Kidney (tissue), 14 donors: Measurements from ENCODE around the gene DEK. TPM values are rescaled to one million over a fixed set of nuclear protein-coding genes. Genes with fewer than 3 reads are reported as not detected.

ENCODE experiments used
- DNase-seq, 5 donors: peaks; one replicate each; pipeline ENCODE4 v3.0.0-alpha.2; 2013 to 2020
- FAIRE-seq: peaks from 2 replicates; lab custom pipeline; 2012; peaks lifted over from hg19 to GRCh38; lab: Jason Lieb, UNC
- H3K27ac ChIP-seq, 2 donors: one replicate each; pipeline ENCODE4 v1.7.0; 2013; ENCODE audit warnings: low read depth in 2 of 2, low read length in 2 of 2, inconsistent platforms in 1 of 2
- H3K27me3 ChIP-seq: one replicate; pipeline ENCODE4 v1.7.1; 2013; ENCODE audit warnings: low read length, inconsistent platforms; ENCODE audit not compliant: control insufficient read depth, insufficient read depth
- H3K36me3 ChIP-seq, 3 donors: one replicate each; pipeline versions ENCODE4 v1.7.0 to v1.7.1; 2013; ENCODE audit warnings: low read length in 3 of 3, control low read depth in 1 of 3, inconsistent platforms in 1 of 3; ENCODE audit not compliant: insufficient read depth in 3 of 3, control insufficient read depth in 2 of 3
- H3K4me1 ChIP-seq, 3 donors: one replicate each; pipeline versions ENCODE4 v1.7.0 to v1.7.1; 2013; ENCODE audit warnings: low read length in 3 of 3, inconsistent platforms in 1 of 3, low read depth in 1 of 3; ENCODE audit not compliant: control insufficient read depth in 2 of 3, insufficient read depth in 2 of 3
- H3K4me3 ChIP-seq, 3 donors: one replicate each; pipeline versions ENCODE4 v1.7.0 to v1.8.1; 2013; ENCODE audit warnings: low read length in 3 of 3, control low read depth in 1 of 3, inconsistent platforms in 1 of 3
- H3K9ac ChIP-seq, 3 donors: one replicate each; pipeline versions ENCODE4 v1.7.0 to v1.7.1; 2013; ENCODE audit warnings: low read length in 3 of 3, control low read depth in 1 of 3, inconsistent platforms in 1 of 3
- H3K9me3 ChIP-seq, 3 donors: one replicate each; pipeline versions ENCODE4 v1.7.0 to v1.7.1; 2013; ENCODE audit warnings: low read length in 3 of 3, control low read depth in 1 of 3, inconsistent platforms in 1 of 3; ENCODE audit not compliant: control insufficient read depth in 2 of 3, insufficient read depth in 1 of 3
- CTCF ChIP-seq: IDR thresholded peaks from 3 replicates; pipeline ENCODE4 v1.5.1; 2012; ENCODE audit warnings: mild to moderate bottlenecking, moderate library complexity, borderline replicate concordance; ENCODE audit not compliant: insufficient read depth; ENCODE audit errors: extremely low read depth
- intact Hi-C: fragments of 100-400 bp; cut with DNase I; formaldehyde crosslinking; loops from one replicate; pipeline ENCODE4 v1.11.1; 2022
- polyA plus RNA-seq: library from polyadenylated mRNA; stranded (reverse); fragments of 350-450 nt; fragmentation: Illumina TruSeq; extraction: RNeasy Lipid Tissue Mini Kit (QIAGEN cat#74804); gene quantifications from one replicate; pipeline ENCODE4 v1.2.3, GENCODE V29; 2014; ENCODE audit warnings: low read depth, low replicate concordance; ENCODE audit not compliant: insufficient read depth
- total RNA-seq: library from RNA; stranded (reverse); fragmentation: NEBNext Ultra II Directional; extraction: Animal tissue kit (Norgen Biotek cat#: 25700); gene quantifications from one replicate; pipeline ENCODE4 v1.2.1, GENCODE V29; 2021
- donor health status: control.
- donor health status: control.
- donor health status: control.
- donor health status: control.
- donor health status: control.
- donor health status: DM: yes; HTN: yes; CAD: no.
- donor health status: Normal renal cell carcinoma (clear cell type).

Gene DEK
- total and polyA plus RNA-seq, 2 donors from 2014 or later: 23.7 to 67.2 TPM

DNA sequence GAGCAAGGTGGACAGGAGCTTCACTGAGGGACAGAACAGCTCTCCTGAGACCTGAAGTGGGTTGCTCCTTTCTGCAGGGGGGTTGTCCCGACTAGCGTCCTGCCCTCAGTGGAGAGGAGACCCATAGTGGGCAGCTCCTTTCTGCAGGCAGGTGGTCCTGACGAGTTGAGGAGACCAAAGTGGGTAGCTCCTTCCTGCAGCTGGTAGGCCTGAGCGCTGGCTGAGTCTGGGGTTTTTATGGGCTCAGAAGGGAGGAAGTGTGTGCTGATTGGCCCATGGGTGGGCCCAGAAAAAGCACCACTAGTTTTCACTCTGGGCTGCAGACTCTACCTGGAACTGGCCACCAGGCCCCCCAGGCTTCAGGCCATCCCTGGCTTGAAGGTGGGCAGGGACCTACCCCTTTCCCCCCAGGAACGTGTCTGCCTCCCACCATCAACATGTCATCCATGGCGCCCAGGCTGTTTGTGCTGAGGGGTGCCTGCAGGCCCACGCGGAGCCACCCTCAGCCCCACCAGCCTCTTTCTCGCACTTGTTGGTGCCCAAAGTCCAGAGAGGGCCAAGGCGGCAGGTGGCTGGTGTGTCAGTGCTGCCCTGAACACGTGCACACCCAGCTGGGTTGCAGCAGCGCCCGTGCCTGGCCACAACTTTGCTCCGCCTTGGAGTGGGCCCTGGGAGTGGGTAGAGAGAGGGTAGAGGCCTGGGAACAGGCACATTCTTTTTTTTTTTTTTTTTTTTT lies 1.6 kb upstream of the DEK start:
- FAIRE-seq: no peak
- no peak for TF ChIP-seq CTCF
- DNase-seq: peak in 2 of 5 donors; percentile 55 to 71

DNA sequence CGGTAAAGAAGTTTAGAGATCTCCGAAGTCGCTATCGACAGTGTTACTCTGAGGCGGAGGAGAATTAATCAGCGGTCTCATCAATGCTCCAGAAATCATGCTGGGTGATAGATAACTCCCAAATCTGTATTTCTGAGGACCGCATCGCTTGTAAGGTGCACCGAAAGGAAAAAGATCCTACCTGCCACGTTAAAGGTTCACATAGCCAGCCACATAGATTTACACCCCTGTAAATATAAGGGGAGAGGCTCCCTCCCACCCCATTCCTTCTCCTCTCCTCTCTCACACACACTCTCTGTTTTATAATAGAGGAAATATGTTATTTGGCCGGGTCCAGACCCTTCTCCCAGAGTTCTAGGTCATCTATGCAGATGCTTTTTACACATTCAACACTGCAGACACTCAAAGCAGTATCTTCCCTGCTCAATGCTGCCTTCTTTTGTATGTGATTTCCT lies 620 bp upstream of the DEK start:
- peak overlapping the region; percentile 67 to 83 (median 68) for H3K4me3 ChIP-seq
- no peaks in the 10 kb centered on the region for H3K36me3 ChIP-seq
- peaks cover 0 to 9% (median 3%) of the 10 kb centered on the region in 3 donors for H3K4me1 ChIP-seq
- peak overlapping the region; percentile 41 to 89 (median 67) for H3K9ac ChIP-seq
- FAIRE-seq (no peak), DNase-seq (no peak)
- no peaks in the 10 kb centered on the region for H3K9me3 ChIP-seq
- no peak for TF ChIP-seq CTCF
- H3K27me3 ChIP-seq: no peaks in the 10 kb centered on the region
- peak overlapping the region; percentile 23 to 25 for H3K27ac ChIP-seq
- intact Hi-C loops: no loop called here

More for the DNA sequence above, 1.6 kb upstream of the DEK start:
- intact Hi-C loops: no loop called here
- H3K27ac ChIP-seq: no peak overlapping the region
- H3K4me3 ChIP-seq: no peak overlapping the region
- H3K9me3 ChIP-seq: no peaks in the 10 kb centered on the region
- peaks cover 0 to 8% (median 3%) of the 10 kb centered on the region in 3 donors for H3K4me1 ChIP-seq
- no peaks in the 10 kb centered on the region for H3K36me3 ChIP-seq
- H3K9ac ChIP-seq: no peak overlapping the region
- H3K27me3 ChIP-seq: no peaks in the 10 kb centered on the region

DNA sequence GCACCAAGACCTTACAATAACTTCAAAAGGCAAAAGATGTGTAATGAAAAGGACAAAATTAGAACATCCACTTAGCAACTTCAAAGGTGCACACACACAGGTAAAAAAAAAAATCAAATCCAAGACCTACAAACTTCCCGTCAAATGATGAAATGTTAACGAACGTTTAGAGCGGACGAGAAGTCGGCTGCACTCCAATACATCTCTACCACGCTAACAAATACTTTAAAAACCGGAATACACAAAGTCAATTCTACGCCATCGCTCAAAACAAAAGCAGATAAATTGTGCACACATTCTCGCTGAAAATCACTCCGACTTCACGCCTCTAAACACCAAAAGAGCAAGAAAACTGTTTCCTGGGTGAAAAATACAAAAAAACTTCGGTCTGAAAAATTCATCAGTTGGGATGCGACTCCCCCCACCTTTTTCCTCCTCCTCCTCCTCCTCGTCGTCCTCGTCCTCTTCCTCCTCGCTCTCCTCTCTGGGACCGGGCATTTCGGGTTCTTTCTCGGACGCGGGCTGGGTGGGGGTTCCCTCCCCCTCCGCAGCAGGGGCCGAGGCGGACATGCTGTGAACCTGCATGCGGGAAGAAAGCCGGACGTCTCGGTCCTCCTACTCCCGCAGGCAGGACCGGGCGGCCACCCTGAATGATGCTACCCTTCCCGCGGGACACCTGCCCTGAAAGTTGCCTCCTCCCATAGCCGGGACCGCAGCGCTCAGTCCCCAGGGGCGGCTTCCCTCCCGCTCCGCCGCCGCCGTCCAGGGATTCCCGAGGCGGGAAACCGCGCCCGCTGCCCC lies 712 bp downstream of the DEK start:
- Histone ChIP-seq H3K9ac (peak overlapping the region; percentile 71 to 84 (median 83)), H3K4me3 (peak overlapping the region; percentile 89 to 91 (median 91)), H3K27ac (peak overlapping the region; percentile 98), H3K27me3 (no peaks in the 10 kb centered on the region), H3K36me3 (no peaks in the 10 kb centered on the region), H3K4me1 (peaks cover 0 to 9% (median 3%) of the 10 kb centered on the region in 3 donors), H3K9me3 (no peaks in the 10 kb centered on the region)
- no peak for TF ChIP-seq CTCF
- intact Hi-C loops: no loop called here
- no peak for FAIRE-seq
- DNase-seq: peak in 2 of 5 donors; percentile 63 to 84
